NCI-H345 treated with DMSO at 0.1 percent for 48 hours (cell line): ENCODE data around the gene CSGALNACT2.
A peak's percentile ranks its signal among the peaks of the same experiment; 100 is the strongest.

ENCODE experiments used
- DNase-seq: peaks from one replicate; lab custom pipeline; 2025; ENCODE audit not compliant: unreplicated experiment; lab: John Stamatoyannopoulos, UW

CSGALNACT2 gene

GRCh38 chr10:43226851-43227845, 88.9 kb downstream of the CSGALNACT2 start:
- no peak for DNase-seq

- no peak for DNase-seq
These were observed 89.9 kb downstream of the CSGALNACT2 start for GRCh38 chr10:43227911-43228782.

DNA sequence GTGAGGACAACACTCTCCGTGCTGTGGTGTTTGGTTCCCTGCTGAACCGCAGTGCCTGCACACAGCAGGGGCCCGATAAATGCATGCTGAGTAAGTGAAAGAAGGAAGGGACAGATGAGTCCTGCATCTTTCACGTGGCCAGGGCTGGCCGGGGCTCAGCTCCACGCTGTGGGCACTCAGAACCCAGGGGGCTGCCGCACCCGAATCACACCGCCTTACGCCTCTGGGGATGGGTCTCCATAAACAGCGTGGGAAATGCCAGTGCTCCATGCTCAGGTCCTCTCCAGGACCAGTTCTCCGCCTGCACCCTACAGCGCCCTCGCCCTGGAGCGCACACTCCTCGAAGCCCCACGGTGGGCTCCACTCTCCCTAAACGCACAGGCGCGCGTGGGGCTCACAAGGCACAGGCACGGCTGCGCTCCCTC, 90.5 kb downstream of the CSGALNACT2 start:
- DNase-seq: peak; percentile 15

DNA sequence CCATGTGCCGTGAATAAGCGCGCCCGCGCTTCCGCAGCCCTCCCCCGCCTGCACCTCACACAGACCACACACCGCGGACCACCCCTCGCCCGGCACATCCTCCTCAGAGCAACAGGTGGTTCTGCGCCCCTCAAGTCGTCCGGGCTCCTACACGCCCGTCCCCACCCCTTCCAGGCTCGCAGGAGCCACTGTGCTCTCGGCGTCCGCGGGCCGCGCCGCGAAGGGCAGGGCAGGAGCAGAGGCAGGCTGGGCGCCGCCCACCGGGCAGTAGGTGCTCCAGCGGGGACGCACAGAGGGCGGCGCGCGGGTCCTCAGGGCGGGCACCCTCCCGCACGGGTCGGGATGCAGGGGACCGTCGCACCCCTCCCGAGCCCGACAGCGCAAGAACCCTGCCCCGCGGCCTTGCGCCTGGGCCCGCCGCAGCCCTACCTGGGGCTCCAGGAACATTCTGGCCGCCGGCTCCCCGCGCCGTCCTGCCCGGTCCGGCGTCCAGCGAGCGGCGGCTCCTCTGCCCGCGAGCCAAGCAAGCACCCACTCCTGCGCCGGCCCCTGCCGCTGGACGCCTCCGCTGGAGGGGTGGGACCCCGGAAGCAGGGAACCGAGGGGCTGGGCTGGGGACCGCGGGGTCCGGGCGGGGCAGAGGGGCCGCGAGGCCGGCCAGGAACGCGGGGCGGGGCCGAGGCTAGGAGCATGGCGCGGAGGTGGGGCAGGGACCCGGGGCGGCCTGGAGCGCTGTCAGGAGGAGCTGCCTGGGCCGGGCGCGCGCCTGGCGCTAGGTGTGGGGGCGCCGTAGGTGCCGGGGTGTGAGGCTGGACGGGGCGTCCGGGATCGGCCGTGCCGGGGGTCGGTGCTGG, 91.2 kb downstream of the CSGALNACT2 start:
- no peak for DNase-seq

GRCh38 chr10:43230101-43230908, 92.1 kb downstream of the CSGALNACT2 start:
- no peak for DNase-seq

DNA sequence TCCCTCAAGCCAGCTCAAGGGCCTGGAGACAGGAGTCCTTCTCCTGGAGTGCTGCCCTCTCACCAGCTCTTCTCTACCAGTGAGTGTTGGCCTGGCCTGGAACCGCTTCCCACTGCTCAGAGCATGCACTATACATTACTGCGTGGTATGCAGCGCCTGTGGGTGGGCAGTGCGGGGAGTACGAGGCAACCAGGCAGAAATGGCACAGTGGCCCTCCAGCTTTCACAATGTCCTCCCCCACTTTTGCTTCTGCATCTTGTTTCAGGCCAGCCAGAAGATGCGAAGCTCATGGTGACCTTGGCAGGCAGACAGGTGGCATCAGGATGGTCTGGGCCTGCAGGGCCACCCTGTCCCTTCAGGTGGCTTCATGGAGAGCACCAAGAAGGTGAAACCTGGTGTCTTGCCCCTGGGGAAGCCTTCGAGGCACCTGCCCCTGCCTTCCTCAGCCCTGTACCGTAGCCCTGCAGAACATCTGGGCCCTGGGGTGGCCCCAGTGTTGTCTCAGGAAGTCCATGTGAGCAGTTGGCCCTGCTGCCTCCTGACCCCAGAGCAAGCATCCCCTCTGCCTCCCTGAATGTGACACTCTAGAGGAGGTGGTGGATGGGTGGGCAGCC, 92.8 kb downstream of the CSGALNACT2 start:
- no peak for DNase-seq

DNA sequence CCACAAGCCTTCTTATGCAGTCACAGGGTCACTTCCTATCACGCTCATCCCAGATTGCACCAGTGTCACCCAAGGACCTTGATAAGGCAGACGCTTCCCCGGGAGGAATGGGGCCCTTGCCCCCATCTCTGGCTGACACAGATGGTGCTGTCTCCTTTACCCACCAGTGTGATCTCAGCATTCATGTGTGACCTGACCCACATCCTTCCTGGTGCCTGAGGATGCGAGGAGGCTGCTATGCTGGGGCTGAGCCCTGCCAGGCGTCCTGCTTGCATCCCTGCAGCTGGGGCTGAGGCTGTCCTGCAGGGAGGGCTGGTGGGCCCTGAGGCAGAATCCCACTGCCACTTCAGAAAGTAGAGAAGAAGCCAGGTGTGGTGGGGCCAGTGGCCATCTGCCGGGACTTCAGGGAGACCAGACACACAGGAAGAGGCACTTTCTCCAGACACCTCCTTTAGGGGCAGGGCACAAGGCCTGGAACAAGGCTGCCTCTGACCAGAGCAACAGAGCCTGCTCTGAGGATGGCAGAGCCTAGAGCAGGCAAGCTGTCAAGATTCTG, 93.4 kb downstream of the CSGALNACT2 start:
- DNase-seq: no peak

- DNase-seq: no peak
These were observed 95.6 kb downstream of the CSGALNACT2 start for GRCh38 chr10:43233601-43234430.

DNA sequence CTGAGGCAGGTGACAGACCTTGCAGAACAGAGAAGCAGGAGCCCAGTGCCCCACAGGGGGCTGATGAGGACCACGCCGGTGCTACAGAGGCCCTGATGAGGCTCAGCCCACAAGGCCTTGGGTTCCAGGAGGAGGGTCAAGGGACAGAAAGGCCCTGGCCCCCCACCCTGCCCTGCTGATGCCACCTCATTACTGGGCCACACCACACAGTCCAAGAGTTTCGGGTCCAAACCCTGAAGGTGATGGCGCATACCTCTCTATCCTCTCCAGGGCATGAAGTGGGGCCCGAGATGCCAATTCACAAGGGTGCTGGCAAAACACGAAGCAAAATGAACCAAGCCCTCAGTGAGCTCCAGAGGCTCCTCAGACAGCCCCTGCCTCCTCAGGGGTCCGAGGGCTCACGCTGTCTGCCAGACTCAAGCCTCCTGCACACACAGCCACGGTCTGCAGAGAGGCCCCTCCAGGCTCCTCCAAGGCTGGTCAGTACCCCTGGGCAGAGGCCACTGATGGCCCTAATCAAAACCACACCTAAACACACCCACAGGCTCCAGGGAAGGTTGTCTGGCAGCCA, 96.3 kb downstream of the CSGALNACT2 start:
- DNase-seq: no peak
